Sigmoid colon (tissue), 4 donors: Measurements from ENCODE around the gene VPS18.

ENCODE experiments used
- CTCF ChIP-seq, 4 experiments: fragments of 450-650 bp in 3 of 4; fragments of 200-600 bp in 1 of 4; IDR thresholded peaks; one replicate each; pipeline ENCODE4 v1.5.1; 2016 to 2019; ENCODE audit warnings: antibody characterized with exemption in 4 of 4, mild to moderate bottlenecking in 3 of 4, moderate library complexity in 2 of 4
- EP300 ChIP-seq, 4 donors: sonication (generic); formaldehyde crosslinking; IDR thresholded peaks; one replicate each; pipeline ENCODE4 v1.6.1; 2017; ENCODE audit warnings: antibody characterized with exemption in 4 of 4
- POLR2A ChIP-seq, 2 donors: fragments of 450-650 bp; IDR thresholded peaks; one replicate each; pipeline ENCODE4 v1.6.1; 2016; ENCODE audit warnings: antibody characterized with exemption in 2 of 2, mild to moderate bottlenecking in 2 of 2, moderate library complexity in 2 of 2
- POLR2AphosphoS5 ChIP-seq, 4 donors: sonication (generic); formaldehyde crosslinking; IDR thresholded peaks; one replicate each; pipeline ENCODE4 v1.6.1; 2017; ENCODE audit warnings: antibody characterized with exemption in 4 of 4

- TF ChIP-seq EP300 (IDR thresholded peaks at IDR 0.05) (no peak), CTCF (IDR thresholded peaks at IDR 0.05) (no peak), POLR2AphosphoS5 (IDR thresholded peaks at IDR 0.05) (no peak), POLR2A (IDR thresholded peaks at IDR 0.05) (no peak)
Observed at GRCh38 chr15:40867199-40867598, 27.1 kb upstream of the VPS18 start.
